SK-N-MC (cell line): ENCODE results near the gene CCDC142.
"Not testable (repeated sequence)": the region's sequence is repeated elsewhere in the genome, so short reads cannot be mapped to it uniquely, and the experiment has no call there.

Source experiments
- EZH2 ChIP-seq: fragments of 200-600 bp; sonication (generic); IDR thresholded peaks from one replicate; pipeline ENCODE4 v1.6.1; 2017; ENCODE audit warnings: antibody characterized with exemption
- POLR2AphosphoS5 ChIP-seq: IDR thresholded peaks from 2 replicates; pipeline ENCODE4 v1.6.1; 2012; ENCODE audit warnings: mild to moderate bottlenecking, low read depth, low read length, borderline replicate concordance

GRCh38 chr2:74483675-74484164 lies 922 bp upstream of the CCDC142 start:
- not testable (repeated sequence) for TF ChIP-seq POLR2AphosphoS5, EZH2
